ENCODE results near the gene AOPEP. TPM values are rescaled to one million over a fixed set of nuclear protein-coding genes. Genes with fewer than 3 reads are reported as not detected.
A peak's percentile ranks its signal among the peaks of the same experiment; 100 is the strongest.

The AOPEP gene
- 1 to 10 TPM; 8.9 to 9.5 TPM for total RNA-seq

- intact Hi-C loops (cut with DNase I, micrococcal nuclease) = loop anchor here (1.0 to 10.0 kb wide), 10 partner anchors 57 to 1691 kb away; partner anchors contain the start of genes FANCC (in 1 of the 2), PHF2 (in 1 of the 2) and ZNF169 (in 1 of the 2)
- POLR2A ChIA-PET = interaction anchor here (0.6 kb wide), 1 partner anchor 67 kb away, joined by 7 read pairs; no protein-coding TSS in a partner anchor
- H3K36me3 Mint-ChIP-seq (ENCODE audit: low read depth) = no peaks in the 10 kb centered on the region
These were observed at the start of gene AOPEP for GRCh38 chr9:94726495-94727191. TSS of gene AOPEP (plus strand) at chr9:94726699. CDS start at chr9:94759784, 33,085 bp downstream.

GRCh38 chr9:94677929-94678328 lies 48.6 kb upstream of the AOPEP start:
- H3K27me3 Mint-ChIP-seq = peaks cover 18% of the 10 kb centered on the region
- CTCF ChIA-PET = interaction anchor here (1.1 to 2.9 kb wide), 2 partner anchors 450 to 453 kb away, joined by 4 to 14 read pairs; no protein-coding TSS in a partner anchor
- no peaks in the 10 kb centered on the region for H3K36me3 Mint-ChIP-seq (ENCODE audit: low read depth)
- H3K4me1 Mint-ChIP-seq = no peaks in the 10 kb centered on the region
- POLR2A ChIA-PET = no interaction called here
- intact Hi-C loops (cut with DNase I, micrococcal nuclease) = no loop called here
- no peak overlapping the region for H3K4me3 Mint-ChIP-seq
- no peaks in the 10 kb centered on the region for H3K9me3 Mint-ChIP-seq (ENCODE audit: low read depth)
- ATAC-seq (no peak), DNase-seq (no peak)
- no peak overlapping the region for H3K27ac Mint-ChIP-seq

More at GRCh38 chr9:94726495-94727191, at the start of gene AOPEP:
- DNase-seq (peak; percentile 100), ATAC-seq (peak; percentile 98)
- Mint-ChIP-seq H3K4me1 (peaks cover 8% of the 10 kb centered on the region), H3K27me3 (no peaks in the 10 kb centered on the region), H3K4me3 (peak within 1 kb of the TSS; percentile 94), H3K9me3 (ENCODE audit: low read depth) (no peaks in the 10 kb centered on the region), H3K27ac (peak within 1 kb of the TSS; percentile 97)
- CTCF ChIA-PET = interaction anchor here (0.5 to 1.2 kb wide), 5 partner anchors 45 to 405 kb away, joined by 3 to 4 read pairs (median 3); no protein-coding TSS in a partner anchor

- Mint-ChIP-seq H3K4me3 (no peak overlapping the region), H3K27ac (no peak overlapping the region), H3K4me1 (no peaks in the 10 kb centered on the region), H3K9me3 (ENCODE audit: low read depth) (no peaks in the 10 kb centered on the region), H3K27me3 (peaks cover 18% of the 10 kb centered on the region), H3K36me3 (ENCODE audit: low read depth) (no peaks in the 10 kb centered on the region)
- ChIA-PET POLR2A (no interaction called here), CTCF (interaction anchor here (2.8 to 5.0 kb wide), 3 partner anchors 11 to 488 kb away, joined by 11 to 106 read pairs (median 30); no protein-coding TSS in a partner anchor)
- intact Hi-C loops (cut with DNase I, micrococcal nuclease) = no loop called here
- ATAC-seq (no peak), DNase-seq (no peak)
These were observed 46.9 kb upstream of the AOPEP start for GRCh38 chr9:94679587-94679986.

- Mint-ChIP-seq H3K4me3 (no peak overlapping the region), H3K36me3 (ENCODE audit: low read depth) (no peaks in the 10 kb centered on the region), H3K27ac (no peak overlapping the region), H3K27me3 (peaks cover 18% of the 10 kb centered on the region), H3K4me1 (no peaks in the 10 kb centered on the region), H3K9me3 (ENCODE audit: low read depth) (no peaks in the 10 kb centered on the region)
- ATAC-seq = no peak
- no peak for DNase-seq
- intact Hi-C loops (cut with DNase I, micrococcal nuclease) = loop anchor here in 1 of 2 experiments (5.0 to 10.0 kb wide), 2 partner anchors 235 to 1537 kb away; no protein-coding TSS in a partner anchor
- ChIA-PET POLR2A (interaction anchor here (0.6 kb wide), 1 partner anchor 1695 kb away, joined by 5 read pairs; no protein-coding TSS in a partner anchor), CTCF (interaction anchor here (0.7 to 5.0 kb wide), 8 partner anchors 12 to 488 kb away, joined by 3 to 106 read pairs (median 10); no protein-coding TSS in a partner anchor)
These were observed 46.5 kb upstream of the AOPEP start for GRCh38 chr9:94680020-94680419.

- Mint-ChIP-seq H3K9me3 (ENCODE audit: low read depth) (no peaks in the 10 kb centered on the region), H3K4me1 (no peaks in the 10 kb centered on the region), H3K36me3 (ENCODE audit: low read depth) (no peaks in the 10 kb centered on the region), H3K27me3 (peaks cover 18% of the 10 kb centered on the region), H3K27ac (no peak overlapping the region), H3K4me3 (no peak overlapping the region)
- DNase-seq (no peak), ATAC-seq (no peak)
- ChIA-PET POLR2A (interaction anchor here (0.6 kb wide), 1 partner anchor 1694 kb away, joined by 5 read pairs; no protein-coding TSS in a partner anchor), CTCF (interaction anchor here (0.7 to 5.0 kb wide), 19 partner anchors 9 to 620 kb away, joined by 3 to 106 read pairs (median 3); partner anchors contain the start of gene AOPEP)
- intact Hi-C loops (cut with DNase I, micrococcal nuclease) = loop anchor here (1.0 to 10.0 kb wide), 4 partner anchors 234 to 1537 kb away; no protein-coding TSS in a partner anchor
These were observed 45.9 kb upstream of the AOPEP start for GRCh38 chr9:94680621-94681020.

GRCh38 chr9:94681508-94681907 lies 45.0 kb upstream of the AOPEP start:
- intact Hi-C loops (cut with DNase I, micrococcal nuclease) = loop anchor here (1.0 to 10.0 kb wide), 4 partner anchors 233 to 1536 kb away; no protein-coding TSS in a partner anchor
- Mint-ChIP-seq H3K4me3 (no peak overlapping the region), H3K27ac (no peak overlapping the region), H3K9me3 (ENCODE audit: low read depth) (no peaks in the 10 kb centered on the region), H3K27me3 (peaks cover 21% of the 10 kb centered on the region), H3K36me3 (ENCODE audit: low read depth) (no peaks in the 10 kb centered on the region), H3K4me1 (no peaks in the 10 kb centered on the region)
- peak; percentile 92 for ATAC-seq
- DNase-seq = peak; percentile 71
- POLR2A ChIA-PET = no interaction called here
- CTCF ChIA-PET = interaction anchor here (0.6 to 5.0 kb wide), 28 partner anchors 9 to 1536 kb away, joined by 3 to 106 read pairs (median 3); partner anchors contain the start of gene AOPEP

- no peaks in the 10 kb centered on the region for H3K9me3 Mint-ChIP-seq (ENCODE audit: low read depth)
- H3K36me3 Mint-ChIP-seq (ENCODE audit: low read depth) = no peaks in the 10 kb centered on the region
- intact Hi-C loops (cut with DNase I, micrococcal nuclease) = loop anchor here in 1 of 2 experiments (10.0 kb wide), 1 partner anchor 229 kb away; no protein-coding TSS in a partner anchor
- H3K27me3 Mint-ChIP-seq = peaks cover 6% of the 10 kb centered on the region
- no peaks in the 10 kb centered on the region for H3K4me1 Mint-ChIP-seq
- ATAC-seq (no peak), DNase-seq (no peak)
- no peak overlapping the region for H3K4me3 Mint-ChIP-seq
- H3K27ac Mint-ChIP-seq = no peak overlapping the region
- CTCF ChIA-PET = interaction anchor here (0.6 kb wide), 1 partner anchor 1632 kb away, joined by 4 read pairs; no protein-coding TSS in a partner anchor
- POLR2A ChIA-PET = no interaction called here
These were observed 41.1 kb upstream of the AOPEP start for GRCh38 chr9:94685359-94685758.

- Mint-ChIP-seq H3K36me3 (ENCODE audit: low read depth) (no peaks in the 10 kb centered on the region), H3K27ac (no peak overlapping the region), H3K4me3 (no peak overlapping the region), H3K9me3 (ENCODE audit: low read depth) (no peaks in the 10 kb centered on the region), H3K27me3 (peaks cover 4% of the 10 kb centered on the region), H3K4me1 (no peaks in the 10 kb centered on the region)
- ATAC-seq = no peak
- intact Hi-C loops (cut with DNase I, micrococcal nuclease) = loop anchor here in 1 of 2 experiments (10.0 kb wide), 1 partner anchor 227 kb away; no protein-coding TSS in a partner anchor
- ChIA-PET CTCF (interaction anchor here (1.0 kb wide), 1 partner anchor 18 kb away, joined by 3 read pairs; no protein-coding TSS in a partner anchor), POLR2A (no interaction called here)
- DNase-seq = no peak
These were observed 39.0 kb upstream of the AOPEP start for GRCh38 chr9:94687451-94687850.

GRCh38 chr9:94690344-94690743 lies 36.2 kb upstream of the AOPEP start:
- intact Hi-C loops (cut with DNase I, micrococcal nuclease) = no loop called here
- Mint-ChIP-seq H3K9me3 (ENCODE audit: low read depth) (no peaks in the 10 kb centered on the region), H3K4me1 (no peaks in the 10 kb centered on the region), H3K27ac (no peak overlapping the region), H3K27me3 (peaks cover 4% of the 10 kb centered on the region), H3K36me3 (ENCODE audit: low read depth) (no peaks in the 10 kb centered on the region), H3K4me3 (no peak overlapping the region)
- ATAC-seq (no peak), DNase-seq (no peak)
- CTCF ChIA-PET = interaction anchor here (1.2 kb wide), 1 partner anchor 9 kb away, joined by 3 read pairs; no protein-coding TSS in a partner anchor
- POLR2A ChIA-PET = no interaction called here

GRCh38 chr9:94692601-94693000 lies 33.9 kb upstream of the AOPEP start:
- intact Hi-C loops (cut with DNase I, micrococcal nuclease) = no loop called here
- Mint-ChIP-seq H3K27ac (no peak overlapping the region), H3K4me3 (no peak overlapping the region), H3K4me1 (no peaks in the 10 kb centered on the region), H3K36me3 (ENCODE audit: low read depth) (no peaks in the 10 kb centered on the region), H3K9me3 (ENCODE audit: low read depth) (no peaks in the 10 kb centered on the region), H3K27me3 (peaks cover 2% of the 10 kb centered on the region)
- CTCF ChIA-PET = interaction anchor here (0.8 kb wide), 1 partner anchor 44 kb away, joined by 3 read pairs; no protein-coding TSS in a partner anchor
- DNase-seq = no peak
- POLR2A ChIA-PET = interaction anchor here (0.9 kb wide), 1 partner anchor 206 kb away, joined by 3 read pairs; no protein-coding TSS in a partner anchor
- ATAC-seq = no peak

GRCh38 chr9:94693485-94694204 lies 32.9 kb upstream of the AOPEP start:
- no peak overlapping the region for H3K27ac Mint-ChIP-seq
- H3K4me3 Mint-ChIP-seq = no peak overlapping the region
- H3K4me1 Mint-ChIP-seq = no peaks in the 10 kb centered on the region
- no peaks in the 10 kb centered on the region for H3K36me3 Mint-ChIP-seq (ENCODE audit: low read depth)
- ATAC-seq (no peak), DNase-seq (no peak)
- H3K9me3 Mint-ChIP-seq (ENCODE audit: low read depth) = no peaks in the 10 kb centered on the region
- CTCF ChIA-PET = interaction anchor here (1.3 kb wide), 1 partner anchor 13 kb away, joined by 5 read pairs; no protein-coding TSS in a partner anchor
- POLR2A ChIA-PET = no interaction called here
- H3K27me3 Mint-ChIP-seq = peaks cover 2% of the 10 kb centered on the region
- intact Hi-C loops (cut with DNase I, micrococcal nuclease) = no loop called here

Data from activated CD4-positive, alpha-beta T cell treated with anti-CD3 and anti-CD28 coated beads for 36 hours (primary cell).